Uterus (tissue), 4 donors: ENCODE data around the gene RNF41. TPM values are rescaled to one million over a fixed set of nuclear protein-coding genes. Genes with fewer than 3 reads are reported as not detected.

Experiments
- total RNA-seq, 4 donors: library from RNA; depleted of rRNA in 3 of 4; stranded (reverse); fragments of >200 nt in 3 of 4; gene quantifications; one replicate each; pipeline versions ENCODE4 v1.1.0 to v1.2.4, GENCODE V29; 2014 to 2023
- donor health status: DM: yes; HTN: yes; CAD: no.

The RNF41 gene
- total RNA-seq, 4 donors from 2014 or later, result 40.3 to 84.8 (median 58.0) TPM

Other genes starting within 250 kb of the RNF41 start
- gene RAB5B, start 247.8 kb downstream of the RNF41 start, total RNA-seq, result 100 to 1,000 TPM in 1 of 4 donors, 10 to 100 TPM in 3; 49.4 to 128 (median 67.2) TPM
- gene SUOX, start 224.6 kb downstream of the RNF41 start, total RNA-seq, result 10 to 100 TPM in 3 of 4 donors, 1 to 10 TPM in 1; 5.1 to 35.5 (median 26.7) TPM
- 10 to 100 TPM in 1 of 4 donors, 1 to 10 TPM in 2, not detected in 1; 4.4 to 19.4 (median 5.6) TPM for gene IKZF4, start 200.9 kb downstream of the RNF41 start, total RNA-seq
- gene RPS26, start 180.0 kb downstream of the RNF41 start, total RNA-seq, result 1,000 to 10,000 TPM in 1 of 4 donors, 100 to 1,000 TPM in 1, 10 to 100 TPM in 2; 35.4 to 1,129 (median 240) TPM
- 10 to 100 TPM in 1 of 4 donors, 1 to 10 TPM in 2, under 1 TPM in 1; 0.77 to 29.0 (median 6.5) TPM for gene ERBB3, start 141.8 kb downstream of the RNF41 start, total RNA-seq
- 100 to 1,000 TPM in 1 of 4 donors, 10 to 100 TPM in 3; 64.4 to 120 (median 81.0) TPM for gene PA2G4, start 117.4 kb downstream of the RNF41 start, total RNA-seq
- 1,000 to 10,000 TPM; 1,022 to 4,789 (median 2,600) TPM for gene RPL41, start 105.3 kb downstream of the RNF41 start, total RNA-seq
- 1 to 10 TPM; 1.3 to 9.8 (median 4.2) TPM for gene ZC3H10, start 103.7 kb downstream of the RNF41 start, total RNA-seq
- gene ESYT1, start 93.7 kb downstream of the RNF41 start, total RNA-seq, result 100 to 1,000 TPM in 3 of 4 donors, 10 to 100 TPM in 1; 98.4 to 203 (median 134) TPM
- gene MYL6B, start 69.3 kb downstream of the RNF41 start, total RNA-seq, result 10 to 100 TPM in 3 of 4 donors, 1 to 10 TPM in 1; 6.7 to 57.5 (median 27.0) TPM
- gene MYL6, start 63.6 kb downstream of the RNF41 start, total RNA-seq, result 1,000 to 10,000 TPM; 1,103 to 4,858 (median 2,577) TPM
- gene SMARCC2, start 32.4 kb downstream of the RNF41 start, total RNA-seq, result 100 to 1,000 TPM in 1 of 4 donors, 10 to 100 TPM in 3; 63.2 to 214 (median 81.0) TPM
- gene NABP2, start 2.4 kb upstream of the RNF41 start, total RNA-seq, result 10 to 100 TPM in 2 of 4 donors, 1 to 10 TPM in 2; 5.0 to 28.4 (median 12.2) TPM
- gene SLC39A5, start 8.1 kb upstream of the RNF41 start, total RNA-seq, result 1 to 10 TPM in 1 of 4 donors, under 1 TPM in 2, not detected in 1; 0.29 to 1.8 (median 0.52) TPM
- gene ANKRD52, start 36.5 kb upstream of the RNF41 start, total RNA-seq, result 10 to 100 TPM in 2 of 4 donors, 1 to 10 TPM in 1, under 1 TPM in 1; 0.88 to 35.4 (median 15.5) TPM
- gene COQ10A, start 45.0 kb upstream of the RNF41 start, total RNA-seq, result 10 to 100 TPM in 3 of 4 donors, 1 to 10 TPM in 1; 2.1 to 28.9 (median 15.2) TPM
- 100 to 1,000 TPM in 1 of 4 donors, 10 to 100 TPM in 3; 40.0 to 157 (median 72.8) TPM for gene CS, start 78.4 kb upstream of the RNF41 start, total RNA-seq
- 10 to 100 TPM; 33.5 to 83.5 (median 67.3) TPM for gene CNPY2, start 94.1 kb upstream of the RNF41 start, total RNA-seq
- gene PAN2, start 112.1 kb upstream of the RNF41 start, total RNA-seq, result 100 to 1,000 TPM in 1 of 4 donors, 10 to 100 TPM in 3; 33.2 to 104 (median 50.6) TPM
- gene IL23A, start 117.0 kb upstream of the RNF41 start, total RNA-seq, result under 1 TPM in 1 of 4 donors, not detected in 3; 0.97 TPM
- 100 to 1,000 TPM in 2 of 4 donors, 10 to 100 TPM in 2; 63.2 to 173 (median 122) TPM for gene STAT2, start 138.2 kb upstream of the RNF41 start, total RNA-seq
- not detected for gene APOF, start 140.9 kb upstream of the RNF41 start, total RNA-seq
- 10 to 100 TPM in 1 of 4 donors, 1 to 10 TPM in 3; 2.1 to 19.4 (median 5.6) TPM for gene TIMELESS, start 227.5 kb upstream of the RNF41 start, total RNA-seq
- not detected for gene MIP, start 232.7 kb upstream of the RNF41 start, total RNA-seq
- 1 to 10 TPM; 2.4 to 4.4 (median 3.0) TPM for gene SPRYD4, start 246.7 kb upstream of the RNF41 start, total RNA-seq